SH-SY5Y (cell line): ENCODE data around the gene MYCBPAP.

ENCODE experiments used
- GATA2 ChIP-seq: IDR thresholded peaks from 2 replicates; pipeline ENCODE4 v1.6.1; 2011; ENCODE audit warnings: mild to moderate bottlenecking, low read depth, low read length
- GATA3 ChIP-seq: IDR thresholded peaks from 2 replicates; pipeline ENCODE4 v1.6.1; 2011; ENCODE audit warnings: low read depth, mild to moderate bottlenecking, low read length, moderate library complexity

DNA sequence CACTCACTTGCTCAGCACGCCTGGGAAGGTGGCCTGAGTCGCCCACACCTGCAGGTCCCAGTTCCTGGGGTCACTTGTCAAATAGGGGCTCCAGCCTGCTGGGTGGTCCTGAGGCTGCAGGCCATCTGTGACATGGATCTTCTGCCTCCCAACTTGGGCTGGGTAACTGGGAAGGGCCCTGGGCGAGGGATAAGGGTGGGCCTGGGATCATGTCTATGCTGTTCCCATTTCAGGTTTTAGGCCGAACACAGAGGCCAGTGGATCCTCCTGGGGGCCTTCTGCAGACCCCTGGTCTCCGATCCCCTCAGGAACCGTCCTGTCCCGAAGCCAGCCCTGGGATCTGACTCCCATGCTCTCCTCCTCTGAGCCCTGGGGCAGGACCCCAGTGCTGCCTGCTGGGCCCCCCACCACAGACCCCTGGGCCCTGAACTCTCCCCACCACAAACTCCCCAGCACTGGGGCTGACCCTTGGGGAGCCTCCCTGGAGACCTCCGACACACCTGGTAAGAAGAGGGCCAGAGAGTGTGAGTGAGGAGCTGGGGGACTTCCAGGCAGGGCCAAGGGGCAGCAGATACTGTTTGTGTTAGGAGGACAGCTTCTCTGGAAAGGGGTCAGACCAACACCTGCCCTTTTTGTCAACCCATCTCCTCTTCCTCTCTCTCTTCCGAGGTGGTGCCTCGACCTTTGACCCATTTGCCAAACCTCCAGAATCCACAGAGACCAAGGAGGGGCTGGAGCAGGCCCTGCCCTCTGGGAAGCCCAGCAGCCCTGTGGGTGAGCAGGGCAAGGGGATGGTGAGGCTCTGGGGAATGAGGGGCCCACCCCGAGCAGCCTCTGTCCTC lies 32.5 kb downstream of the MYCBPAP start:
- TF ChIP-seq GATA2 (no peak), GATA3 (no peak)
